Heart left ventricle (tissue), 16 donors: ENCODE measurements around the gene CFAP73. TPM values are rescaled to one million over a fixed set of nuclear protein-coding genes. Genes with fewer than 3 reads are reported as not detected.
A peak's percentile ranks its signal among the peaks of the same experiment; 100 is the strongest.
"Not testable (repeated sequence)": the region's sequence is repeated elsewhere in the genome, so short reads cannot be mapped to it uniquely, and the experiment has no call there.

ENCODE experiments used
- ATAC-seq, 4 donors: fragments of 200-7000 bp; cut with Tn5 transposase; one replicate each; pipeline ENCODE4 v1.9.1; 2020 to 2022; ENCODE audit warnings: moderate library complexity in 4 of 4, mild to moderate bottlenecking in 3 of 4, moderate number of reproducible peaks in 1 of 4
- DNase-seq, 5 donors: peaks; one replicate each; pipeline ENCODE4 v3.0.0-alpha.2; 2020
- H3K27ac ChIP-seq, 12 donors: fragments of 200-600 bp; sonication (generic) in 4 of 12; one replicate each; pipeline versions ENCODE4 v1.5.0 to v1.8.0; 2016 to 2022; ENCODE audit warnings: mild to moderate bottlenecking in 2 of 12
- H3K27me3 ChIP-seq, 9 donors: fragments of 200-600 bp; sonication (generic) in 2 of 9; one replicate each; pipeline versions ENCODE4 v1.5.1 to v1.8.0; 2016 to 2022; ENCODE audit warnings: mild to moderate bottlenecking in 3 of 9
- H3K36me3 ChIP-seq, 9 donors: fragments of 200-600 bp; sonication (generic) in 2 of 9; one replicate each; pipeline versions ENCODE4 v1.5.0 to v1.8.0; 2018 to 2022; ENCODE audit warnings: mild to moderate bottlenecking in 2 of 9
- H3K4me1 ChIP-seq, 12 donors: fragments of 200-600 bp; sonication (generic) in 4 of 12; one replicate each; pipeline versions ENCODE4 v1.5.0 to v1.8.0; 2016 to 2022; ENCODE audit warnings: mild to moderate bottlenecking in 3 of 12
- H3K4me3 ChIP-seq, 12 donors: fragments of 200-600 bp; sonication (generic) in 4 of 12; one replicate each; pipeline versions ENCODE4 v1.5.0 to v1.8.0; 2017 to 2022; ENCODE audit warnings: mild to moderate bottlenecking in 9 of 12, moderate library complexity in 4 of 12
- H3K9me3 ChIP-seq, 12 donors: fragments of 200-600 bp; sonication (generic) in 4 of 12; one replicate each; pipeline versions ENCODE4 v1.5.0 to v1.8.0; 2016 to 2022; ENCODE audit warnings: mild to moderate bottlenecking in 1 of 12
- CTCF ChIP-seq, 12 donors: fragments of 200-600 bp; sonication (generic) in 4 of 12; IDR thresholded peaks; one replicate each; pipeline versions ENCODE4 v1.5.0 to v1.8.0; 2018 to 2022; ENCODE audit warnings: antibody characterized with exemption in 12 of 12, mild to moderate bottlenecking in 5 of 12
- POLR2A ChIP-seq, 2 donors: fragments of 450-650 bp; IDR thresholded peaks; one replicate each; pipeline ENCODE4 v1.6.1; 2017; ENCODE audit warnings: antibody characterized with exemption in 2 of 2, mild to moderate bottlenecking in 2 of 2, moderate library complexity in 2 of 2
- WGBS, 4 donors: extraction: QIAGEN DNeasy Blood & Tissue Kit in 2 of 4; methylation state at CpG; one replicate each; pipeline versions ENCODE4 v1.1.5 to v1.1.7; 2013 to 2018; 5-methylcytosine and 5-hydroxymethylcytosine counted together
- intact Hi-C, 10 donors: fragments of 100-400 bp; cut with DNase I; formaldehyde crosslinking; loops; one replicate each; pipeline versions ENCODE4 v1.11.1 to v1.14.2; 2022
- polyA plus RNA-seq, 2 donors: library from polyadenylated mRNA; stranded (reverse); fragments of 200-250 nt; gene quantifications; one replicate each; pipeline ENCODE4 v1.2.3, GENCODE V29; 2013
- total RNA-seq, 9 donors: library from RNA; depleted of rRNA in 2 of 9; stranded (reverse); fragments of >200 nt in 2 of 9; fragmentation: NEBNext Ultra II Directional in 3 of 9; extraction: Animal tissue kit (Norgen Biotek cat#: 25700) in 3 of 9; gene quantifications; one replicate each; pipeline versions ENCODE4 v1.1.0 to v1.2.4, GENCODE V29; 2016 to 2023
- donor health status: ischemic (EF 13 %, LVEDD 7.1; RV severe dilation, severe dysfunction).
- donor health status: healthy with polysubstance abuse.
- donor health status: DM: no; HTN: yes; CAD: no.
- donor health status: DM: no; HTN: no; CAD: no.
- donor health status: ischemic (EF 25% LVEDD 6.9; RV normal size, moderate dysfunction).
- donor health status: ischemic (EF 25% LVEDD 5.7; RV mildly dilated, moderate dysfunction).
- donor health status: healthy.
- donor health status: DM: yes; HTN: yes; CAD: no.
- donor health status: ischemic (EF 35%, LVEDD 5.7; RV mildly dilated, moderate dysfunction).
- donor health status: nonischemic (EF 11% LVEDD 7.7; RV severe dilation, severe dysfunction).
- donor health status: DM: yes; HTN: yes; CAD: no.
- donor health status: PGD.
- donor health status: ischemic (EF 29% LVEDD 5.4; RV normal size, mild dysfunction).
- donor health status: nonischemic (EF 23%, LVEDD 6.1; RV moderate dilation, normal function).

CFAP73 gene
- total and polyA plus RNA-seq, 11 donors: 0.04 to 0.11 TPM; not detected in 9

GRCh38 chr12:113202300-113203075, 53.0 kb downstream of the CFAP73 start:
- intact Hi-C loops: loop anchor here in 1 of 10 donors (10.0 kb wide), 1 partner anchor 222 kb away; the partner anchor contains the start of gene SDSL

DNA sequence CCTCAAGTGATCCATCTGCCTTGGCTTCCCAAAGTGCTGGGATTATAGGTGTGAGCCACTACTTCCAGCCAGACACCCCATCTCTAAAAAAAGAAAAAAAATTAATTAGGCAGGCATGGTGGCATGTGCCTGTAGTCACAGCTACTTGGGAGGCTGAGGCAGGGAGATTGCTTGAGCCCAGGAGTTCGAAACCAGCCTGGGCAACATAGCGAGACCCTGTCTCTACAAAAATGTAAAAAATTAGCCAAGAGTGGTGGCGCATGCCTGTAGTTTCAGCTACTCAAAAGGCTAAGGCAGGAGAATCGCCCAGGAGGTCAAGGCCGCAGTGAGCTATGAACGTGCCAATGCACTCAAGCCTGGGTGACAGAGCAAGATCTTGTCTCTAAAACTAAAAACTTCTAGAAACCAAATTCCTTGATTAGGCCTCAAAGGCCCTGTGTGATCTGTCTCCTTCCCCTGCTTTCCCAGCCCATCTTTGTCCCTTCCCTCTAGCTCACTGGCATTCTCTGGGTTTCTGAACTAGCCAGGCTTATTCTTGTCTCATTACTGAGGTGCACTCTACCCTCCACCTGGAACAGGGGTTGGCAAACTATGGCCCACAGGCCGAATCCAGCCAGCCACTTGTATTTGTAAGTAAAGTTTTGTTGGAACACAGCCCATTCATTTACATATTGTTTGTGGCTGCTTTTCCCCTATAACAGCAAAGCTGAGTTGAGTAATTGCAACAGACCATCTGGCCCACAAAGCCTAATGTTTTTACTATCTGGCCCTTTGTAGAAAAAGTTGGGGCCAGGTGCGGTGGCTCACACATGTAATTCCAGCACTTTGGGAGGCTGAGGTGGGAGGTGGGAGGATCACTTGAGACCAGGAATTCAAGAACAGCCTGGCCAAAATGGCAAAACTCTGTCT, 54.6 kb downstream of the CFAP73 start:
- Histone ChIP-seq H3K27ac (peak overlapping the region in 1 of 12 donors; percentile 49), H3K27me3 (no peaks in the 10 kb centered on the region), H3K4me1 (peaks cover 0 to 63% (median 10%) of the 10 kb centered on the region in 12 donors), H3K36me3 (no peaks in the 10 kb centered on the region), H3K4me3 (no peak overlapping the region), H3K9me3 (no peaks in the 10 kb centered on the region)
- intact Hi-C loops: loop anchor here in 1 of 10 donors (10.0 kb wide), 1 partner anchor 221 kb away; the partner anchor contains the start of gene SDSL
- DNase-seq (no peak), ATAC-seq (no peak)
- WGBS, 4 donors: 93 to 94% (median 94%) methylated on average over 8 of the region's 8 CpGs
- TF ChIP-seq POLR2A (IDR thresholded peaks at IDR 0.05) (no peak), CTCF (IDR thresholded peaks at IDR 0.05) (no peak)

More at GRCh38 chr12:113202300-113203075, 53.0 kb downstream of the CFAP73 start:
- H3K27me3 ChIP-seq: no peaks in the 10 kb centered on the region
- H3K9me3 ChIP-seq: no peaks in the 10 kb centered on the region
- H3K27ac ChIP-seq: no peak overlapping the region
- TF ChIP-seq CTCF (IDR thresholded peaks at IDR 0.05) (no peak), POLR2A (IDR thresholded peaks at IDR 0.05) (no peak)
- H3K4me1 ChIP-seq: peaks cover 0 to 47% (median 0%) of the 10 kb centered on the region in 12 donors
- no peaks in the 10 kb centered on the region for H3K36me3 ChIP-seq
- WGBS, 4 donors: 84 to 94% (median 93%) methylated on average over 4 of the region's 4 CpGs
- H3K4me3 ChIP-seq: no peak overlapping the region
- ATAC-seq: no peak
- DNase-seq: no peak

DNA sequence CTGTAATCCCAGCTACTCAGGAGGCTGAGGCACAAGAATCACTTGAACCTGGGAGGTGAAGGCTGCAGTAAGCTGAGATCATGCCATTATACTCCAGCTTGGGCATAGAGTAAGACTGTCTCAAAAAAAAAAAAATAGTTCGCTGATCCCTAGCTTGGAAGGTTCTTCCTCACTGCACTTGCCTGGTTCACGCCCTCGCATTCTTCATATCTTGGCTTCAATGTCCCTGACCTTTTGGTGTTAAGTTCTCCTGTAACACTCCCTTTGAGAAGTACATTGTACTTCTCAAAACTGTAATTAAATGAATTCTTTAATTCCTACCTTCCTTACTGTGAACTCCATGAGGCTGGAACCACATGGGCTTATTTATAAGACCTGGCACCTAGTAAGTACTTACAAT, 55.3 kb downstream of the CFAP73 start:
- Histone ChIP-seq H3K9me3 (no peaks in the 10 kb centered on the region), H3K4me1 (peaks cover 0 to 68% (median 11%) of the 10 kb centered on the region in 12 donors), H3K27me3 (no peaks in the 10 kb centered on the region), H3K4me3 (no peak overlapping the region), H3K27ac (peak overlapping the region in 1 of 12 donors; percentile 49), H3K36me3 (no peaks in the 10 kb centered on the region)
- TF ChIP-seq POLR2A (IDR thresholded peaks at IDR 0.05) (no peak), CTCF (IDR thresholded peaks at IDR 0.05) (no peak)
- no peak for DNase-seq
- intact Hi-C loops: loop anchor here in 1 of 10 donors (10.0 kb wide), 1 partner anchor 220 kb away; the partner anchor contains the start of gene SDSL
- 71 to 75% (median 72%) methylated on average over 3 of the region's 3 CpGs for WGBS, 4 donors
- ATAC-seq: peak in 1 of 4 donors; percentile 34

DNA sequence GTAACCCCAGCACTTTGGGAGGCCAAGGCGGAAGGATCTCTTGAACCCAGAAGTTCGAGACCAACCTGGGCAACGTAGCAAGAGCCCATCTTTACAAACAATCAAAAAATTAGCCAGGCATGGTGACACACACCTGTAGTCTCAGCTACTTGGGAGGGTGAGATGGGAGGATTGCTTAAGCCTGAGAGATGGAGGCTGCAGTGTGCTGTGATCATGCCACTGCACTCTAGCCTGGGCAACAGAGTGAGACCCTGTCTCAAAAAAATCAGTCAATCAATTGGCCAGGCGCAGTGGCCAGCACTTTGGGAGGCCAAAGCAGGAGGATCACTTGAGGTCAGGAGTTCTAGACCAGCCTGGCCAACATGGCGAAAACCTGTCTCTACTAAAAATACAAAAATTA, 57.3 kb downstream of the CFAP73 start:
- not testable (repeated sequence) for H3K27me3 ChIP-seq, H3K36me3 ChIP-seq, ATAC-seq, H3K9me3 ChIP-seq, DNase-seq, H3K4me3 ChIP-seq
- Histone ChIP-seq H3K27ac (peak overlapping the region in 2 of 12 donors; percentile 2 to 91), H3K4me1 (peaks cover 0 to 68% (median 10%) of the 10 kb centered on the region in 12 donors)
- intact Hi-C loops: loop anchor here in 1 of 10 donors (10.0 kb wide), 1 partner anchor 218 kb away; the partner anchor contains the start of gene SDSL
- WGBS, 4 donors: 95 to 99% (median 98%) methylated on average over 5 of the region's 5 CpGs
